AG09309 (cell line): Measurements from ENCODE around the gene TCP11.

Experiments used
- DNase-seq: peaks from one replicate; pipeline ENCODE4 v3.0.0-alpha.2; 2010; ENCODE audit warnings: low read depth
- H3K4me3 ChIP-seq: 2 replicates; pipeline ENCODE4 v1.5.1; 2011; ENCODE audit warnings: mild to moderate bottlenecking, low read depth, low read length, moderate library complexity; ENCODE audit not compliant: control insufficient read depth
- CTCF ChIP-seq: IDR thresholded peaks from 2 replicates; pipeline ENCODE4 v1.5.1; 2011; ENCODE audit warnings: mild to moderate bottlenecking, low read depth, low read length, inconsistent platforms; ENCODE audit not compliant: insufficient read depth, control insufficient read depth; ENCODE audit errors: missing control alignments

TCP11 gene

GRCh38 chr6:35152067-35152707 lies 11.0 kb upstream of the TCP11 start:
- DNase-seq, result no peak
- TF ChIP-seq CTCF, result no peak

GRCh38 chr6:35151466-35151865 lies 10.3 kb upstream of the TCP11 start:
- no peak for TF ChIP-seq CTCF
- DNase-seq, result no peak
- H3K4me3 ChIP-seq, result no peak overlapping the region

More at GRCh38 chr6:35152067-35152707, 11.0 kb upstream of the TCP11 start:
- H3K4me3 ChIP-seq, result no peak overlapping the region

GRCh38 chr6:35149891-35150566 lies 8.9 kb upstream of the TCP11 start:
- DNase-seq, result no peak
- no peak for TF ChIP-seq CTCF

GRCh38 chr6:35148167-35148741 lies 7.1 kb upstream of the TCP11 start:
- no peak for TF ChIP-seq CTCF
- H3K4me3 ChIP-seq, result no peak overlapping the region
- no peak for DNase-seq

More at GRCh38 chr6:35149891-35150566, 8.9 kb upstream of the TCP11 start:
- no peak overlapping the region for H3K4me3 ChIP-seq

GRCh38 chr6:35147486-35147885 lies 6.3 kb upstream of the TCP11 start:
- DNase-seq, result no peak
- no peak for TF ChIP-seq CTCF
- no peak overlapping the region for H3K4me3 ChIP-seq

- no peak for TF ChIP-seq CTCF
- no peak for DNase-seq
- no peak overlapping the region for H3K4me3 ChIP-seq
These were observed 5.9 kb upstream of the TCP11 start for GRCh38 chr6:35147026-35147425.
